Measurements from ENCODE around the gene ADAM8. TPM values are rescaled to one million over a fixed set of nuclear protein-coding genes. Genes with fewer than 3 reads are reported as not detected.

Gene ADAM8
- polyA plus RNA-seq, 1 donor (not counting 4 experiments of a cell fraction or from before 2014, with no cell fraction given), result 42.0 TPM

DNA sequence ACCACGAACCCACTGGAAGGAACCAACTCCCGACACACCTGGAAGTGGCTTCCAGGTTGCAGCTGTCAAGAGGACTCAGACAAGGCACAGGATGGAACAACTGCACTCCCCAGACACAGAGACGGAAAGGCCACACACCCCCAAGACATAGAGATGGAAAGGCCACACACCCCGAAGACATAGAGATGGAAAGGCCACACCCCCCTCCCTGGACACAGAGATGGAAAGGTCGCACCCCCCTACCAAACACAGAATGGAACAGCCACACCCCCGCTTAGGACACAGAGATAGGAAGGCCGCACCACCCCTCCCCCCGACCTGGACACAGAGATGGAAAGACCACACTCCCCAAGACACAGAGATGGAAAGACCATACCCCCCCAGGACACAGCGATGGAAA, 39.6 kb upstream of the ADAM8 start:
- no peaks in the 10 kb centered on the region for H3K9me3 ChIP-seq (ENCODE audit: control insufficient read depth, low read depth, low read length)
- no peak for FAIRE-seq
- H3K4me1 ChIP-seq (ENCODE audit: control insufficient read depth, extremely low read depth, insufficient read depth, low read length), result no peaks in the 10 kb centered on the region
- H3K4me2 ChIP-seq (ENCODE audit: control insufficient read depth, extremely low read depth, insufficient read depth, low read depth, low read length), result no peak overlapping the region
- dilution Hi-C loops (cut with MboI; ENCODE audit: extremely low pct_ligation_motif_present, low sequenced_read_pairs), result no loop called here
- no peaks in the 10 kb centered on the region for H3K9me1 ChIP-seq (ENCODE audit: control insufficient read depth, extremely low read depth, insufficient read depth, low read length)
- no peak overlapping the region for H2AFZ ChIP-seq (ENCODE audit: control insufficient read depth, low read length)
- no peak overlapping the region for H3K9ac ChIP-seq (ENCODE audit: control insufficient read depth, extremely low read depth, insufficient read depth, low read length)
- no peak overlapping the region for H3K27ac ChIP-seq (ENCODE audit: control insufficient read depth, insufficient read depth, low read length)
- H3K4me3 ChIP-seq (ENCODE audit: control insufficient read depth in 2 of 3, extremely low read depth in 1 of 3, insufficient read depth in 2 of 3, low read depth in 1 of 3, low read length in 3 of 3), result no peak overlapping the region
- TF ChIP-seq, protein P1, sequence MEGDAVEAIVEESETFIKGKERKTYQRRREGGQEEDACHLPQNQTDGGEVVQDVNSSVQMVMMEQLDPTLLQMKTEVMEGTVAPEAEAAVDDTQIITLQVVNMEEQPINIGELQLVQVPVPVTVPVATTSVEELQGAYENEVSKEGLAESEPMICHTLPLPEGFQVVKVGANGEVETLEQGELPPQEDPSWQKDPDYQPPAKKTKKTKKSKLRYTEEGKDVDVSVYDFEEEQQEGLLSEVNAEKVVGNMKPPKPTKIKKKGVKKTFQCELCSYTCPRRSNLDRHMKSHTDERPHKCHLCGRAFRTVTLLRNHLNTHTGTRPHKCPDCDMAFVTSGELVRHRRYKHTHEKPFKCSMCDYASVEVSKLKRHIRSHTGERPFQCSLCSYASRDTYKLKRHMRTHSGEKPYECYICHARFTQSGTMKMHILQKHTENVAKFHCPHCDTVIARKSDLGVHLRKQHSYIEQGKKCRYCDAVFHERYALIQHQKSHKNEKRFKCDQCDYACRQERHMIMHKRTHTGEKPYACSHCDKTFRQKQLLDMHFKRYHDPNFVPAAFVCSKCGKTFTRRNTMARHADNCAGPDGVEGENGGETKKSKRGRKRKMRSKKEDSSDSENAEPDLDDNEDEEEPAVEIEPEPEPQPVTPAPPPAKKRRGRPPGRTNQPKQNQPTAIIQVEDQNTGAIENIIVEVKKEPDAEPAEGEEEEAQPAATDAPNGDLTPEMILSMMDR (optimal IDR thresholded peaks at IDR 0.05 in 1 of 3, IDR thresholded peaks at IDR 0.05 in 1 of 3, conservative IDR thresholded peaks at IDR 0.05 in 1 of 3; ENCODE audit: extremely low read depth in 1 of 3, insufficient read depth in 2 of 3, low read length in 3 of 3), result no peak
- no peak for TF ChIP-seq EZH2 (IDR thresholded peaks at IDR 0.05; ENCODE audit: low read length)
- H4K20me1 ChIP-seq (ENCODE audit: control insufficient read depth, extremely low read depth, insufficient read depth, low read length), result no peaks in the 10 kb centered on the region
- DNase-seq (ENCODE audit: low read depth, low spot score), result no peak
- H3K79me2 ChIP-seq (ENCODE audit: control insufficient read depth, insufficient read depth, low read length), result no peaks in the 10 kb centered on the region
- H3K36me3 ChIP-seq (ENCODE audit: control insufficient read depth in 2 of 2, extremely low read depth in 1 of 2, insufficient read depth in 2 of 2, low read length in 2 of 2), result peaks cover 6 to 7% of the 10 kb centered on the region in 2 experiments
- H3K27me3 ChIP-seq (ENCODE audit: control insufficient read depth, extremely low read depth, insufficient read depth, low read length), result peaks cover 3% of the 10 kb centered on the region

DNA sequence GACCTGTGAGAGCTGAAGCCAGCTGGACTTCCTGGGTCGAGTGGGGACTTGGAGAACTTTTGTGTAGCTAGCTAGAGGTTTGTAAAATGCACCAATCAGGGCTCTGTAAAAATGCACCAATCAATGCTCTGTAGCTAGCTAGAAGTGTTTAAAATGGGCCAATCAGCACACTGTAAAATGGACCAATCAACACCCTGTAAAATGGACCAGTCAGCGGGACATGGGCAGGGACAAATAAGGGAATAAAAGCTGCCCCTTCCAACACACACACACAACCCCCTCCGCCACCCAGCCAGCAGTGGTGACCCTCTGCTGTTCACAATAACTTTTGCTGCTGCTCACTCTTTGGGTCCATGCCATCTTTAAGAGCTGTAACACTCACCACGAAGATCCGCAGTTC, 39.2 kb upstream of the ADAM8 start:
- no peak for FAIRE-seq
- H2AFZ ChIP-seq (ENCODE audit: control insufficient read depth, low read length), result no peak overlapping the region
- H3K9ac ChIP-seq (ENCODE audit: control insufficient read depth, extremely low read depth, insufficient read depth, low read length), result no peak overlapping the region
- H4K20me1 ChIP-seq (ENCODE audit: control insufficient read depth, extremely low read depth, insufficient read depth, low read length), result no peaks in the 10 kb centered on the region
- no peaks in the 10 kb centered on the region for H3K4me1 ChIP-seq (ENCODE audit: control insufficient read depth, extremely low read depth, insufficient read depth, low read length)
- H3K27me3 ChIP-seq (ENCODE audit: control insufficient read depth, extremely low read depth, insufficient read depth, low read length), result peaks cover 3% of the 10 kb centered on the region
- H3K79me2 ChIP-seq (ENCODE audit: control insufficient read depth, insufficient read depth, low read length), result no peaks in the 10 kb centered on the region
- no peak for DNase-seq (ENCODE audit: low read depth, low spot score)
- peaks cover 6 to 7% of the 10 kb centered on the region in 2 experiments for H3K36me3 ChIP-seq (ENCODE audit: control insufficient read depth in 2 of 2, extremely low read depth in 1 of 2, insufficient read depth in 2 of 2, low read length in 2 of 2)
- H3K27ac ChIP-seq (ENCODE audit: control insufficient read depth, insufficient read depth, low read length), result no peak overlapping the region
- TF ChIP-seq, protein P1 (optimal IDR thresholded peaks at IDR 0.05 in 1 of 3, IDR thresholded peaks at IDR 0.05 in 1 of 3, conservative IDR thresholded peaks at IDR 0.05 in 1 of 3; ENCODE audit: extremely low read depth in 1 of 3, insufficient read depth in 2 of 3, low read length in 3 of 3), result no peak
- no peak for TF ChIP-seq EZH2 (IDR thresholded peaks at IDR 0.05; ENCODE audit: low read length)
- H3K9me1 ChIP-seq (ENCODE audit: control insufficient read depth, extremely low read depth, insufficient read depth, low read length), result no peaks in the 10 kb centered on the region
- no peak overlapping the region for H3K4me3 ChIP-seq (ENCODE audit: control insufficient read depth in 2 of 3, extremely low read depth in 1 of 3, insufficient read depth in 2 of 3, low read depth in 1 of 3, low read length in 3 of 3)
- H3K9me3 ChIP-seq (ENCODE audit: control insufficient read depth, low read depth, low read length), result no peaks in the 10 kb centered on the region
- dilution Hi-C loops (cut with MboI; ENCODE audit: extremely low pct_ligation_motif_present, low sequenced_read_pairs), result no loop called here
- no peak overlapping the region for H3K4me2 ChIP-seq (ENCODE audit: control insufficient read depth, extremely low read depth, insufficient read depth, low read depth, low read length)

Measured in keratinocyte (primary cell).